ENCODE results near the gene KRTAP5-8. TPM values are rescaled to one million over a fixed set of nuclear protein-coding genes. Genes with fewer than 3 reads are reported as not detected.
"Not testable (repeated sequence)": the region's sequence is repeated elsewhere in the genome, so short reads cannot be mapped to it uniquely, and the experiment has no call there.

The KRTAP5-8 gene
- total RNA-seq, 1 donor = 0.36 TPM

DNA sequence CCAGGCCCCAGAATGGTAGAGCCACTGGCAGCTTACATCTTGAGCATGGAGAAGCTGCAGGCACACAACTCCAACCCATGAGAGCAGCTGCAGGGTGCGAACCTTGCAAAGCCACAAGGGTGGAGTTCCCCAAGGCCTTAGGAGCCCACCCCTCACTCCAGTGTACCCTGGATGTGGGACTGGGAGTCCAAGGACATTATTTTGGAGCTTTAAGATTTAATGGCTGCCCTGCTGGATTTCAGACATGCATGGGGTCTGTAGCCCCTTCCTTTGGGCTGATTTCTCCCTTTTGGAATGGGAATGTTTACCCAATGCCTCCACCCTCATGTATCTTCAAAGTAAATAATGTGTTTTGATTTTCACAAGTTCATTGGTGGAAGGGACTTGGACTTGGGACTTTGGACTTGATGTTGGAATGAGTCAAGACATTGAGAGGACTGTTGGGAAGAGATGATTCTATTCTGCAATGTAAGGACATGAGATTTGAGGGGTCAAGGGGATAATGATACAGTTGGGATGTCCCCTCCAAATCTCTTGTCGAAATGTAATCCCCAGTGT is 11.8 kb upstream of the KRTAP5-8 start:
- no peak for DNase-seq (ENCODE audit: insufficient read length, low spot score, missing footprints)
- no peaks in the 10 kb centered on the region for H3K9me3 ChIP-seq (ENCODE audit: low read depth, low read length)
- no peaks in the 10 kb centered on the region for H3K4me1 ChIP-seq (ENCODE audit: insufficient read depth, low read length)
- no peaks in the 10 kb centered on the region for H4K20me1 ChIP-seq (ENCODE audit: insufficient read depth, low read length)
- no peak overlapping the region for H2AFZ ChIP-seq (ENCODE audit: low read length)
- H3K4me2 ChIP-seq (ENCODE audit: insufficient read depth, low read length) = no peak overlapping the region
- H3K36me3 ChIP-seq (ENCODE audit: insufficient read depth, low read length) = no peaks in the 10 kb centered on the region
- no peak overlapping the region for H3K4me3 ChIP-seq (ENCODE audit: insufficient read depth, low read length)
- no peaks in the 10 kb centered on the region for H3K79me2 ChIP-seq (ENCODE audit: insufficient read depth, low read length)
- TF ChIP-seq, protein P1, sequence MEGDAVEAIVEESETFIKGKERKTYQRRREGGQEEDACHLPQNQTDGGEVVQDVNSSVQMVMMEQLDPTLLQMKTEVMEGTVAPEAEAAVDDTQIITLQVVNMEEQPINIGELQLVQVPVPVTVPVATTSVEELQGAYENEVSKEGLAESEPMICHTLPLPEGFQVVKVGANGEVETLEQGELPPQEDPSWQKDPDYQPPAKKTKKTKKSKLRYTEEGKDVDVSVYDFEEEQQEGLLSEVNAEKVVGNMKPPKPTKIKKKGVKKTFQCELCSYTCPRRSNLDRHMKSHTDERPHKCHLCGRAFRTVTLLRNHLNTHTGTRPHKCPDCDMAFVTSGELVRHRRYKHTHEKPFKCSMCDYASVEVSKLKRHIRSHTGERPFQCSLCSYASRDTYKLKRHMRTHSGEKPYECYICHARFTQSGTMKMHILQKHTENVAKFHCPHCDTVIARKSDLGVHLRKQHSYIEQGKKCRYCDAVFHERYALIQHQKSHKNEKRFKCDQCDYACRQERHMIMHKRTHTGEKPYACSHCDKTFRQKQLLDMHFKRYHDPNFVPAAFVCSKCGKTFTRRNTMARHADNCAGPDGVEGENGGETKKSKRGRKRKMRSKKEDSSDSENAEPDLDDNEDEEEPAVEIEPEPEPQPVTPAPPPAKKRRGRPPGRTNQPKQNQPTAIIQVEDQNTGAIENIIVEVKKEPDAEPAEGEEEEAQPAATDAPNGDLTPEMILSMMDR (IDR thresholded peaks at IDR 0.05; ENCODE audit: extremely low read depth, low read depth, low read length) = no peak
- no peaks in the 10 kb centered on the region for H3K27me3 ChIP-seq (ENCODE audit: insufficient read depth, low read length)
- H3K27ac ChIP-seq (ENCODE audit: low read depth, low read length) = no peak overlapping the region

DNA sequence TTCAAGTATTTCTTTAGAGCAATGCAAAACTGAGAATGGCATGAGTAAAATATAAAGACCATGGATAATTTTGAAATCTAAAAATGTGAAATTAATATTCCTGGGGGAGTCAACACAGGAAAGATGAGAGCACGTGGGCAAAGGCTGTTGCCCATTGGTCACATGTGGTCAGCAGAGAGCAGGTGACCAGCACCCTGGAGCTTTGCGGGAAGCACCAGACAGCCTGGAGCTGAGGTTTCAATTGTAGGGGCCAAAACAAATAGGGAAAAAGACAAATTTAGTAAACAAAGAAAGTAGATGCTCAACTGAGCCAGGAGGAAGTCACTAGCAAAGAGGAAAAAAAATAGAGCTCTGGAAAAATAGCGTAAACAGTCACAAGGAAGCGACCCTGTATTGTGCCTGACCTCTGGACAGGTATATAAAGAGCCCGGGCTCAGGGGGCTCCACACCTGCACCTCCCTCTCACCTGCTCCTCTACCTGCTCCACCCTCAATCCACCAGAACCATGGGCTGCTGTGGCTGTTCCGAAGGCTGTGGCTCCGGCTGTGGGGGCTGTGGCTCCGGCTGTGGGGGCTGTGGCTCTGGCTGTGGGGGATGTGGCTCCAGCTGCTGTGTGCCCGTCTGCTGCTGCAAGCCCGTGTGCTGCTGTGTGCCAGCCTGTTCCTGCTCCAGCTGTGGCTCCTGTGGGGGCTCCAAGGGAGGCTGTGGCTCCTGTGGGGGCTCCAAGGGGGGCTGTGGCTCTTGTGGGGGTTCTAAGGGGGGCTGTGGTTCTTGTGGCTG is 10.8 kb upstream of the KRTAP5-8 start, which contains the start of gene KRTAP5-7:
Gene KRTAP5-7, plus strand, starts transcription at position 472 of the 780 bp plus-strand sequence. Its CDS starts 34 bp downstream, at position 506.
- not testable (repeated sequence) for H2AFZ ChIP-seq (ENCODE audit: low read length); H3K4me1 ChIP-seq (ENCODE audit: insufficient read depth, low read length); H4K20me1 ChIP-seq (ENCODE audit: insufficient read depth, low read length); H3K4me3 ChIP-seq (ENCODE audit: insufficient read depth, low read length); H3K36me3 ChIP-seq (ENCODE audit: insufficient read depth, low read length); H3K9me3 ChIP-seq (ENCODE audit: low read depth, low read length); H3K79me2 ChIP-seq (ENCODE audit: insufficient read depth, low read length); H3K4me2 ChIP-seq (ENCODE audit: insufficient read depth, low read length); H3K27me3 ChIP-seq (ENCODE audit: insufficient read depth, low read length); DNase-seq (ENCODE audit: insufficient read length, low spot score, missing footprints); H3K27ac ChIP-seq (ENCODE audit: low read depth, low read length)

DNA sequence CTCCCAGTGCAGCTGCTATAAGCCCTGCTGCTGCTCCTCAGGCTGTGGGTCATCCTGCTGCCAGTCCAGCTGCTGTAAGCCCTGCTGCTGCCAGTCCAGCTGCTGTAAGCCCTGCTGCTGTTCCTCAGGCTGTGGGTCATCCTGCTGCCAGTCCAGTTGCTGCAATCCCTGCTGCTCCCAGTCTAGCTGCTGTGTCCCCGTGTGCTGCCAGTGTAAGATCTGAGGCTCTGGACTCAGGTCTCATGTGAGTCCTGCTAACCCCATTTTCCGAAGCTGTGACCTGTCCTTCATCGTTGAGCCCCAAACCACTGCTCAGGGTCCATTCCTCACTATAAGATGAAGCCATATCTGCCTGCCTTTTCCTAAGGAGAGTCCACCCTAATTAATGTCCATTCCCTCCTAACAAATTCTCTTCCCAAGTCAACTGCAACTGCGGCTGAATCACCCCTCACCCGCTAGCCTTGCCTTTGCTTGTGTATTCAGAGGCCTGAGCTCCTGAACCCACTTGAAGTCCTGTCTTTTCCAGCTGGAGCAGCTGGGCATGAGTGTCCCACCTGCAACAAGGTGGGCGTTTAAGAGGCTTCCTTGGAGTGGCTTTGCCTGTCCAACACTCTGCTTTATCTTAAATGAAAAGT is 10.1 kb upstream of the KRTAP5-8 start:
- DNase-seq (ENCODE audit: insufficient read length, low spot score, missing footprints) = no peak
- TF ChIP-seq, protein P1 (IDR thresholded peaks at IDR 0.05; ENCODE audit: extremely low read depth, low read depth, low read length) = no peak
- H3K9me3 ChIP-seq (ENCODE audit: low read depth, low read length) = no peaks in the 10 kb centered on the region
- no peak overlapping the region for H2AFZ ChIP-seq (ENCODE audit: low read length)
- H3K79me2 ChIP-seq (ENCODE audit: insufficient read depth, low read length) = no peaks in the 10 kb centered on the region
- H3K4me3 ChIP-seq (ENCODE audit: insufficient read depth, low read length) = no peak overlapping the region
- no peak overlapping the region for H3K4me2 ChIP-seq (ENCODE audit: insufficient read depth, low read length)
- no peaks in the 10 kb centered on the region for H3K36me3 ChIP-seq (ENCODE audit: insufficient read depth, low read length)
- no peaks in the 10 kb centered on the region for H3K4me1 ChIP-seq (ENCODE audit: insufficient read depth, low read length)
- H3K27ac ChIP-seq (ENCODE audit: low read depth, low read length) = no peak overlapping the region
- no peaks in the 10 kb centered on the region for H4K20me1 ChIP-seq (ENCODE audit: insufficient read depth, low read length)
- H3K27me3 ChIP-seq (ENCODE audit: insufficient read depth, low read length) = no peaks in the 10 kb centered on the region

DNA sequence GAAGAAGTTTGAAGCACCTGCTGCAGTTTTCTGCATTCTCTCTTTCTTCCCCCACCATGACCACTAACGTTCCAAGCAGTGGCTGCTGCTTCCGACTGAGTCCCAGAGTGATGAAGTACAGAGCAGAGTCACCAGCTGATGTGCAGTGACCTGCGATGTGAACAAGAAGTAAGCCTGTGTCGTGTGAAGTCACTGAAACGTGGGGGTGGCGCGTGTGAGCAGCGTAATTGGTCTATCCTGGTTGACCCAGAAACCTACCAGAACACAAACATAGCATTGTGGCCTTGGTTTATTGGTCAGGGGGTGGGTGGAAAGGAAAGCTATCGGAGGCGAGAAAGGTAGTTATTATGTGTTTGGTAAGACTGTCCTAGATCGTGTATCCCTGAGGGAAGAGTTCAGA is 7.2 kb upstream of the KRTAP5-8 start:
- TF ChIP-seq, protein P1 (IDR thresholded peaks at IDR 0.05; ENCODE audit: extremely low read depth, low read depth, low read length) = no peak
- no peak overlapping the region for H3K4me2 ChIP-seq (ENCODE audit: insufficient read depth, low read length)
- H3K27ac ChIP-seq (ENCODE audit: low read depth, low read length) = no peak overlapping the region
- H3K4me3 ChIP-seq (ENCODE audit: insufficient read depth, low read length) = no peak overlapping the region
- DNase-seq (ENCODE audit: insufficient read length, low spot score, missing footprints) = no peak
- H3K36me3 ChIP-seq (ENCODE audit: insufficient read depth, low read length) = no peaks in the 10 kb centered on the region
- H2AFZ ChIP-seq (ENCODE audit: low read length) = no peak overlapping the region
- H3K9me3 ChIP-seq (ENCODE audit: low read depth, low read length) = no peaks in the 10 kb centered on the region
- H4K20me1 ChIP-seq (ENCODE audit: insufficient read depth, low read length) = no peaks in the 10 kb centered on the region
- H3K27me3 ChIP-seq (ENCODE audit: insufficient read depth, low read length) = no peaks in the 10 kb centered on the region
- no peaks in the 10 kb centered on the region for H3K4me1 ChIP-seq (ENCODE audit: insufficient read depth, low read length)
- H3K79me2 ChIP-seq (ENCODE audit: insufficient read depth, low read length) = no peaks in the 10 kb centered on the region

All from osteoblast (primary cell).